GM21528 (cell line): ENCODE measurements around the gene RSPO1.

Source experiments
- ATAC-seq: cut with Tn5 transposase; IDR thresholded peaks from one replicate; pipeline ENCODE4 v1.9.1; 2021; ENCODE audit warnings: mild to moderate bottlenecking, moderate library complexity; ENCODE audit not compliant: unreplicated experiment, low FRiP score

RSPO1 gene

DNA sequence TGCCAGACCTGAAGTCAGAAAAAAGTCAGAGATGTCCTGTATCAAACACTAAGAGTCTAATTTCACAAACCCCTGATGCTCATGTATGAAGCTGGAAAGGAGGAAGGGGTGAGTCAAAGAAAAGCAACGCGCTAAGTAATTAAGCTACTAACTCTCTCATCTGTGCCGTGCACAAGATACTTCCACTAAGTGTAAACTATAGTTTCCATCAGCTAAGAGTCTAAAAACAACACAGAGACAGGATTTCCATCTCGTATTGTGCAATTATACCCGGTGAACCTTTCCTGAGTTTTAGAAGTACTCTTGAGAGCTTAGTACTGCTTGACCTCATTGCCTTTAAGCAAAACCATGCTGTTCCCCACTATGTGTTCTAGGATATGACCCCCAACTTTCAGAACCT lies 59.0 kb downstream of the RSPO1 start:
- ATAC-seq, result no peak

DNA sequence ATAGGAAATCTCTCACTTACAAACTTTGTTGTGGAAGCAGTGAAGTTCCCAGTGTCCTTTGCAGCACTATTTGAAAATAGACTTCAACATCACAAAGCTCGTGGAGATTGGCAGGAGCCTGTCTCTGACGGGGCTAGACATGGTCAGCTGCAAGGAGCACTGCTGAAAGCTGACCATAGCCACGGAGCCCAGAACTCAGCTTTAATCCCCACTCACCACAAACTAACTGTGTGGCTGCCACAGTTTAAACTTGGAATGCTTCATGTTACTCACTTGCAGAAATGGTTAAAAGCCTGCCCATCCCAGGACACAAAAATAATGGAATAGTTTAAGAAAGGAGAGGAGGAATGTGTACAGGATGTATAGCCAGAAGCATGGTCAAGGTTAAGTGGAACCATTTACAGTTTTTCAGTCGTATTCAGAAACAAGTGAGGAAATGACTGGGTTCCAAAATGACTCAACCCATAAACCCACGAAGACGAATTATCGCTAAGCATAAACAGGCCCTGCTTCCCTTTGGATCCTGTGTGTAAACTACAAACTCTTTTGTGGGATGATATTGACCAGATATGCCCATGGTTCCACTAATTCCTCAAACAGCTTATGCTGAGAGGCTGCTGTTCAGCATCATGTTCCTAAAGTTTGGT lies 59.7 kb downstream of the RSPO1 start:
- ATAC-seq, result no peak

DNA sequence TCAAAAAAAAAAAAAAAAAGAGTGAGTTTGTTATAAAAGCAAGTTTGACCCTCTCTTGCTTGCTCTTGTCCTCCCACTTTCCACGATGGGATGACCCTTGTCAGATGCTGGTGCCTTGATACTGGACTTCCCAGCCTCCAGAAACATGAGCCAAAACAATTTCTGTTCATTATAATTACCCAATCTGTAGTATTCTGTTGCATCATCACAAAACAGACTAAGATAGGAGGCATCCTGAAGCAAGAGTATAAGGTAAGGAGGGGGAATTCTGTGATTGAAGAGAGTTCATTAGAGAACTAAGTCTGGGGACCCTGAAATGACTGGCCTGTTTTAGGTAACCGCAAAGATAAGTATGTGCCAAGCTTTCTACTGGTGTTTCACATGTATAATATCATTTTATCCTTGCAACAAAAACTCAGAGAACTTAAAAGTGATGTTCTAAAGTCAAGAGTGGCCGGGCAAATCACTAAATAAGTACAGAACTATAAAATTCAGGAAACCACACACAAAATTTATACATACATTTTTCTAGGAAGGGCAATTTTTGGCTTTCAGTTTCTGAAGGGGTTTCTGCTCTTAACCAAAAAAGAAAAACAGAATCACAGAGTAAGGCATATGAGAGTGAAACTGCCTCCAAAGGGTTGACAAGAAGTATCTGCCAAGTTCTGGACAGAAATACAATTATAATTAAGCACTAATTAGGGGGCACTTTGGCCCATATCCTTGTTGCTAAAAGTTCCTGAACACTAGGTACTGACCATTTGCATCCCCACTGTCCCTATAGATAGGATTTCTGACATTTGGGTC lies 64.0 kb downstream of the RSPO1 start:
- no peak for ATAC-seq

GRCh38 chr1:37567023-37567422 lies 67.7 kb downstream of the RSPO1 start:
- no peak for ATAC-seq

DNA sequence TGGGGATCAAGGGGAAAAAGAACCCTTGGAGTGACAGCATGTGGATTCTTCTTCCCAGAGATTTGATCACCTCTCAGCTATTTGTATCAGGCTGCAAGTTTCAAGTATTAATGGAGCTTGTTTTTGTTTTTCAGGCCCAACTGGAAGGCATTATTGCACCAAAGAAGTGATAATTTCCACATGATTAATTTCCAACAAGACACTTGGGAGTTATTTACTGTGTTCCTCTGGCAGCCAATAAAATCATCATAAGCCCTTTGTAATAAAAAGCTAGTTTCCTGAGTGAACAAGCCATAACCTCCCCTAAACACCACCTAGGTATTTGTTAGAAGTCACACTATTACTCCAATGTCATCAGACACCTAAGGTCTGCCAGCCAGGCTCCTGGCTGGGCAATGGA lies 69.8 kb downstream of the RSPO1 start:
- ATAC-seq, result no peak

GRCh38 chr1:37562984-37563383 lies 71.7 kb downstream of the RSPO1 start:
- no peak for ATAC-seq
